GM19351 (cell line): ENCODE results near the gene HNRNPH1.

Source experiments
- ATAC-seq: cut with Tn5 transposase; IDR thresholded peaks from one replicate; pipeline ENCODE4 v1.9.1; 2021; ENCODE audit warnings: mild to moderate bottlenecking, moderate library complexity; ENCODE audit not compliant: unreplicated experiment

Gene HNRNPH1

GRCh38 chr5:179623906-179624741 lies 653 bp upstream of the HNRNPH1 start:
- ATAC-seq = peak; percentile 17

DNA sequence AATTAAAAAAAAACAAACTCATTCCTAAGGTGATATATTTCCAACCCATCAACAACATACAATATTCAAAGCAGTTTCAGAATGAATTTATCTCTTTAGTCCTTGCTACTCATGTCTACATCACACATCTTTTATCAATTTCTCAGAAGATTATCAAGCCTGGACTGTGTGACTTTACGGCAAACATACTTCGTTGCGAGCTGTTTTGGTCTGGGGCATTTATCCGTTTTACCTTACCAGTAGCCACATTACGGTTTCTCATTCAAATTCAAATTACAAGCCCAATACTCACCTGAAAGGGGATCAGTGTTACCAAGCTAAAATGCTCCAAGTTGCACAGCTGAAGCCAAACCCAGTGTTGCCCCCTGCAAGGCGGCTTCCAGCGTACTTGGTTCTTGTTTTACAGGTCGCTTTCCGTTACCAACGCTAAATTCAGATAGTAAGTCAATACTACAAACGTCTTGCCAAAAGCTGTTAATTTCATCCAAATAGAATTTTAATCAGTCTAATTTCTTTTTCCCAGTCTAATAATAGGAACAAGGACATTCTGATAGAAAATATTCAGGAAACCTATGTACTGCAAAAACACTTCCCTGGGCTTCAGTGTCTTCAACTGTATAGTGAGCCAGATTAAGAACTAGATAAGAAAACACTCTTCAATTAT lies 1.8 kb downstream of the HNRNPH1 start:
- ATAC-seq = no peak

GRCh38 chr5:179620703-179621350 lies 2.6 kb downstream of the HNRNPH1 start:
- no peak for ATAC-seq

DNA sequence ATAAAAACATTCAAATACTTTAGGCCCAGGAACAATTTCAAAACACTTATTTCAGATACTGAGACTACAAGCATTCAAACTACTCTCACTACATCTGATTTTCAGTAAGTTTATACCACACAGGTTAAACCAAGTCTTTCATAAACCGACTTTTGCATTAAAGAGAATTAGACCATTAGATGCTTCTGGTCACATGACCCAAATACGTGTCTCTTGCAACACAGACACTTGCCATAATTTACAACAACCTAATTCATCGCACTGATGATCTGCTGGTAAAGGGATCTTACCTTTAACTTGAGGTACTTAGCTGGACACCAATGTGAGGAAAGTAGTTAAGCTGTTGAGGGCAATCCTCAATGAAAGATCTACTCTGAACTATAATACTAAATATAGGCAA lies 3.2 kb downstream of the HNRNPH1 start:
- no peak for ATAC-seq

GRCh38 chr5:179619776-179620175 lies 3.7 kb downstream of the HNRNPH1 start:
- no peak for ATAC-seq

- no peak for ATAC-seq
These were observed 4.4 kb downstream of the HNRNPH1 start for GRCh38 chr5:179618923-179619554.

DNA sequence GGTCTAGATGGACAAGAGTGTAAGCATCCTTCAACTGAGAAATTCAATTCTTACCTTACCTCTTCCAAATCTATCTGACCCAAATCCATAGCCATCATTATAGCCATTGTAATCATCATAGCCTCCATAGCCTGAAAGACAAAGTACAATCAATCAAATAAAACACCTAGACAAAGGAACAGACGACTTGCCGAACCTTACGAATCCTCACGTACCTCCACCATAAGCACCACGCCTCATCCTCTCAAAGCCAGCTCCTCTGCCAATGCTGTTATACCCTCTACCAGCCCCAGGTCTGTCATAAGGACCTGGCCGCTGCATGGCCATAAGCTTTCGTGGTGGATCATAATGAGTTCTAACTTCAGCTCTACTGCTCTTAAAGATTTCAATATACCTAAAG lies 5.5 kb downstream of the HNRNPH1 start:
- ATAC-seq = no peak

DNA sequence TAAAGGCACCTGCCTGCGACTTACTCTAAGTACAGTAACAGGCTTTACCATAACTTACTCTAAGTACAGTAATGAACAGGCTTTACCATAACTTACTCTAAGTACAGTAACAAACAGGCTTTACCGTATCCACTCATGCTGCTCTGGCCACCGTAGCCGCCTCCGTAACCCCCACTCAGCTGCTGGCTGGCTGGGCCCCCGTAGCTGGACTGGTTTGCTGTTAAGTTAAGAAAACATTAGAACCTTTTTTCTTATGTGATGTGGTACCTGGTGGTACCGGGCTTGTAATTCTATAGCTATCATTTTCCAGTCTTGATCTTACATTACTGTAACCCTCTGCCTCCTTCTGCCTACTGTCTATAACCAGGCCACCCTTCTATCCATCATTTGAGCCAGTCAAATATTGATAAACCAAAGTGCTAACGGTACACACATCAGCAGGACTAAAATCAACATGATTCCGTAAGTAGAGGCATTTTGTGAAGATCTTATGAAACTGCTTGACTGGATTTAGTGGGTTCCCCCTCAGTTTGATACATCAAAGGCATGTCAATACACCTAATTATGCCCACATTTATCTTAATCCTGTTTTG lies 7.4 kb downstream of the HNRNPH1 start:
- ATAC-seq = no peak

- ATAC-seq = no peak
These were observed 8.3 kb downstream of the HNRNPH1 start for GRCh38 chr5:179615203-179615602.

- ATAC-seq = no peak
These were observed 8.7 kb downstream of the HNRNPH1 start for GRCh38 chr5:179614745-179615144.

DNA sequence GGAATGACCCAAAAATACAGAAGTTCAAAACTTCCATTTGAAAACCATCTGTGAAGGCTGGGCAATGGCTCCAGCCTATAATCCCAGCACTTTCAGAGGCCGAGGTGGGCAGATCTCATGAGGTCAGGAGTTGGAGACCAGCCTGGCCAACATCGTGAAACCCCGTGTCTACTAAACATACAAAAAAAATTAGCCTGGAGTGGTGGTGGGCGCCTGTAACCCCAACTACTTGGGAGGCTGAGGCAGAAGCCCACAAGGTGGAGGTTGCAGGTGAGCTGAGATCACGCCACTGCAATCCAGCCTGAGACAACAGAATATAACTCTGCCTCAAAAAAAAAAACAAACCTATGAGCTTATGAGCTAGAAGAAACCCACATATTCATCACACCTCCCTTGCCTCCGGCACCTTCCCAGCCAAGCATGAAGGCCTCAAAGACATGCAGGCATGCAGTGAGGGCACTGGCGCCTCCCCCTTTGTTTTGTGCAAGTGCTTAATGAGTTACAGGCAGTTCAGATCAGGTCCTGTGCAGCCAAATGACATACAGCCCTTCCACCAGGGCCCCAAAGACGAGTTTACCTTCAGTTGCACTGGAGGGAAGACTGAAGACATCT lies 9.9 kb downstream of the HNRNPH1 start:
- no peak for ATAC-seq

- ATAC-seq = no peak
These were observed 10.7 kb downstream of the HNRNPH1 start for GRCh38 chr5:179612577-179613459.

DNA sequence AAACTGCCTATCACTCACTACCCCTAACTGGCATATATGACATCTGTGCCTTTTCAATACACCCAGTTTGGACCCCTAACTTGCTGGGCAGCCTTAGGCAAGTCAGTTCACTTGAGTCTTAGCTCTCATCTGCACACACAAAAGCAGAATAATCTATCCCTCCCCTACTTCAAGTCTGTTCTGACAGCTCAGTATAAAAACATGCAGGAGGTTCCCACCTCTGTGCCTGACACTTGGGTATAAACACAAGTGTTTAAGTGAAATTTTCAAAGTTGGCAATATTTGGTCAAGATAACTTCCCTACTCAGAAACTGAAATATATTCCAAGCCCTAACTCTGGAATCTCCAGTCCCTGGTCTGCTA lies 12.6 kb downstream of the HNRNPH1 start:
- no peak for ATAC-seq

DNA sequence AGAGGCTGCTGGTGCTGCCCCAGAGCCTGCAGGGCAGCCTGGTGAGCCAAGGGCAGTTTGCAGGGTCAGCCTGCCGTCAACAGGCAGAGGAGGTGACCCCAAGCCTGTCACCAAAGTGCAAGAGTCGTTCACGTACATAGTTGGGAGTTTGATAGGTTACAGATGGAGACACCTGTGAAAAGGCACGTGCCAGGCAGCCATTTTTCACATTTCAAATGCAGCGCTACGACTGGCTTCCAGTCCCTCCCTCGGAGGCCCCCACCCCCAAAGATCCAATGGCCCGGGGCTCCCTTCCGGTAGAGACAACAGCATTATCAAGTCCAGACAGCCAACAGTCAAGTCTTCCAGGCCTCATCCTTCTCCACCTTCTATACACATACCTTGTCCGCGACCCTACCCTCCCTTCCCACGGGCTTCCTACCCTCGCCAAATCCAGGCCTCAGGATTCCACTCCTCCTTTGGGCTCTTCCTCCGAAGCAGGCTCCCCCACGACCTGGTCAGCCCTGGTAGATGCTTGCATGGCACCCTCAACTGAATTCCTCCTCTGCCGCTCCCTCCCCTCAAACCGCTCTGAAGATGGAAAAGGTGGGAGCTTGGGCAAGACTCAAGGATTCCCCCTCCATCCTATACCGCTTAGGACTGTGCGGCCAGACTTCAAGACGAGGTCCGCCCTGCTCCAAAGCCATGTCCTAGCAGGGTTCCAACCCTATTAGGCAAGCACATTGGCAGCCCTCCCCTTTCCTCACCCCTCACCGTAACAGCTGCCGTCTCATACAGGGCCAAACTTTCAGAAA lies 13.2 kb downstream of the HNRNPH1 start:
- no peak for ATAC-seq

DNA sequence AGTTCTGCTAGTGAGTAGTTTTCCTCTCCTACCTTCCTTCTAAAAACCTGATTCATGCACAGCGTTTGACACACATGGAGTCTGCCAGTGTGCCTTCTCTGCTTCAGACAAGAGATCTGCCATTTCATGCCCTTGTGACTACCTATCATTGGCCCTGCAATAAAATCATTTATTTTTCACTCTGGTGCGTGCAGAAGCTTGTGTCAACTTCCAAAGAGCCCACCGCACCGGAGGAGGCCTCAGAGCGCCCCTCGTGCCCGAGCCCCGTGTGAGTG lies 13.7 kb downstream of the HNRNPH1 start:
- no peak for ATAC-seq

DNA sequence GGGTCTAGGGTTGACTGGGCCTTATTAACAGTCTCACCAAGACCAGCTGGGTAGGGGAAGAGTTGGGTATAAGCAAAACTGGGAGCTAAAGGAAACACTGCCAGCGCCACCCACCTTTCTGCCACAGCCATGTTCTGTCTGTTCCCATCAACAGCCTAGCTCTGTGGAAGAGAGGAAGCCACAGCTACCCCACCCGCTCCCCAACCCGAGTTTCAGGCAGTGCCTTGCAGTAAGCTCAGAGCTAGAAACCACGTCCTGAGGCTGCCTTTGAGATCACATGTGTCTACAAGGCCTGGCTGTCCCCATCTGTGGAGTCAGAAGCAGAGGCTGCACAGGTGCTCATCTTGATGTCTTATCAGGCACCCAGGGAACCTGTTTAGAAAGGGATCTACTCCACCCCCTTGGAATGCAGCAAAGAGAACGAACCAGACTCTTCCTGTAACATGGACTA lies 15.3 kb downstream of the HNRNPH1 start:
- no peak for ATAC-seq

- ATAC-seq = no peak
These were observed 16.1 kb downstream of the HNRNPH1 start for GRCh38 chr5:179607160-179607931.

- no peak for ATAC-seq
These were observed 16.6 kb downstream of the HNRNPH1 start for GRCh38 chr5:179606910-179607159.
